Left ventricle myocardium inferior (tissue), 1 donor: Measurements from ENCODE around the gene C18orf54. TPM values are rescaled to one million over a fixed set of nuclear protein-coding genes. Genes with fewer than 3 reads are reported as not detected.

Experiments
- DNase-seq: peaks from one replicate; pipeline ENCODE4 v3.0.0-alpha.2; 2020
- H3K27ac ChIP-seq: fragments of 200-600 bp; replicated peaks from 2 replicates; pipeline ENCODE4 v1.8.0; 2021
- H3K27me3 ChIP-seq: fragments of 200-600 bp; 2 replicates; pipeline ENCODE4 v1.8.0; 2021; ENCODE audit warnings: low read depth
- H3K36me3 ChIP-seq: fragments of 200-600 bp; 2 replicates; pipeline ENCODE4 v1.8.0; 2021
- H3K4me1 ChIP-seq: fragments of 200-600 bp; 2 replicates; pipeline ENCODE4 v1.8.0; 2021
- H3K4me3 ChIP-seq: fragments of 200-600 bp; 2 replicates; pipeline ENCODE4 v1.8.0; 2021; ENCODE audit warnings: mild to moderate bottlenecking, moderate library complexity
- H3K9me3 ChIP-seq: fragments of 200-600 bp; replicated peaks from 2 replicates; pipeline ENCODE4 v1.8.0; 2021
- CTCF ChIP-seq: fragments of 200-600 bp; IDR thresholded peaks from 2 replicates; pipeline ENCODE4 v1.8.0; 2021; ENCODE audit warnings: antibody characterized with exemption, mild to moderate bottlenecking, borderline replicate concordance
- intact Hi-C: fragments of 100-400 bp; cut with micrococcal nuclease; formaldehyde crosslinking; loops from one replicate; pipeline ENCODE4 v1.11.0; 2022
- total RNA-seq: library from RNA; stranded (reverse); fragmentation: NEBNext Ultra II Directional; extraction: Animal tissue kit (Norgen Biotek cat#: 25700); gene quantifications from one replicate; pipeline ENCODE4 v1.2.1, GENCODE V29; 2021
- donor health status: DM: no; HTN: yes; CAD: no; lungs with severe emphysema.

Gene C18orf54
- total RNA-seq, 1 donor from 2014 or later: 1.4 TPM

- Histone ChIP-seq H3K27me3 (peaks cover 18% of the 10 kb centered on the region), H3K36me3 (no peaks in the 10 kb centered on the region), H3K4me3 (no peak overlapping the region), H3K4me1 (no peaks in the 10 kb centered on the region), H3K27ac (no peak overlapping the region), H3K9me3 (no peaks in the 10 kb centered on the region)
- no peak for DNase-seq
- intact Hi-C loops: no loop called here
- no peak for TF ChIP-seq CTCF
These were observed 68.5 kb downstream of the C18orf54 start for GRCh38 chr18:54426085-54426665.

Other genes starting within 250 kb of the C18orf54 start
- 43.7 TPM for gene MBD2, start 133.2 kb upstream of the C18orf54 start, total RNA-seq
- gene POLI, start 88.4 kb upstream of the C18orf54 start, total RNA-seq: 17.8 TPM
- gene STARD6, start within 50 bp of the C18orf54 start, total RNA-seq: not detected
- not detected for gene DYNAP, start 233.3 kb downstream of the C18orf54 start, total RNA-seq